Ectodermal cell (in vitro differentiated cells): Measurements from ENCODE around the gene ZNF652. TPM values are rescaled to one million over a fixed set of nuclear protein-coding genes. Genes with fewer than 3 reads are reported as not detected.

ENCODE experiments used
- H3K27ac ChIP-seq: 2 replicates; pipeline ENCODE4 v1.7.0; 2013; ENCODE audit warnings: mild to moderate bottlenecking, low read depth, low read length; ENCODE audit not compliant: insufficient read depth, poor library complexity, severe bottlenecking
- H3K27me3 ChIP-seq: 2 replicates; pipeline ENCODE4 v1.7.0; 2013; ENCODE audit warnings: mild to moderate bottlenecking, low read length; ENCODE audit not compliant: insufficient read depth, control insufficient read depth, poor library complexity, severe bottlenecking
- H3K36me3 ChIP-seq: one replicate; pipeline ENCODE4 v1.7.0; 2013; ENCODE audit warnings: low read length; ENCODE audit not compliant: control insufficient read depth, insufficient read depth
- H3K4me1 ChIP-seq: one replicate; pipeline ENCODE4 v1.7.0; 2013; ENCODE audit warnings: low read length; ENCODE audit not compliant: control insufficient read depth, insufficient read depth
- H3K4me3 ChIP-seq: 2 replicates; pipeline ENCODE4 v1.7.0; 2013; ENCODE audit warnings: low read depth, low read length, control low read depth; ENCODE audit not compliant: insufficient read depth
- H3K9me3 ChIP-seq: 2 replicates; pipeline ENCODE4 v1.7.0; 2013; ENCODE audit warnings: mild to moderate bottlenecking, low read length, moderate library complexity; ENCODE audit not compliant: control insufficient read depth
- WGBS, 2 experiments: methylation state at CpG; one replicate each; pipeline ENCODE4 v1.1.7; 2013; ENCODE audit warnings: missing lambda C conversion rate in 2 of 2; 5-methylcytosine and 5-hydroxymethylcytosine counted together
- polyA plus RNA-seq, 4 experiments: library from polyadenylated mRNA; stranded (reverse); fragments of 50-300 nt; gene quantifications; one replicate each; pipeline ENCODE4 v1.2.3, GENCODE V29; 2013

ZNF652 gene
- 25.5 TPM for polyA plus RNA-seq (2013, experiment 1 of 4)
- polyA plus RNA-seq (2013, experiment 2 of 4), result 28.8 TPM
- polyA plus RNA-seq (2013, experiment 3 of 4), result 17.6 TPM
- polyA plus RNA-seq (2013, experiment 4 of 4), result 20.9 TPM

DNA sequence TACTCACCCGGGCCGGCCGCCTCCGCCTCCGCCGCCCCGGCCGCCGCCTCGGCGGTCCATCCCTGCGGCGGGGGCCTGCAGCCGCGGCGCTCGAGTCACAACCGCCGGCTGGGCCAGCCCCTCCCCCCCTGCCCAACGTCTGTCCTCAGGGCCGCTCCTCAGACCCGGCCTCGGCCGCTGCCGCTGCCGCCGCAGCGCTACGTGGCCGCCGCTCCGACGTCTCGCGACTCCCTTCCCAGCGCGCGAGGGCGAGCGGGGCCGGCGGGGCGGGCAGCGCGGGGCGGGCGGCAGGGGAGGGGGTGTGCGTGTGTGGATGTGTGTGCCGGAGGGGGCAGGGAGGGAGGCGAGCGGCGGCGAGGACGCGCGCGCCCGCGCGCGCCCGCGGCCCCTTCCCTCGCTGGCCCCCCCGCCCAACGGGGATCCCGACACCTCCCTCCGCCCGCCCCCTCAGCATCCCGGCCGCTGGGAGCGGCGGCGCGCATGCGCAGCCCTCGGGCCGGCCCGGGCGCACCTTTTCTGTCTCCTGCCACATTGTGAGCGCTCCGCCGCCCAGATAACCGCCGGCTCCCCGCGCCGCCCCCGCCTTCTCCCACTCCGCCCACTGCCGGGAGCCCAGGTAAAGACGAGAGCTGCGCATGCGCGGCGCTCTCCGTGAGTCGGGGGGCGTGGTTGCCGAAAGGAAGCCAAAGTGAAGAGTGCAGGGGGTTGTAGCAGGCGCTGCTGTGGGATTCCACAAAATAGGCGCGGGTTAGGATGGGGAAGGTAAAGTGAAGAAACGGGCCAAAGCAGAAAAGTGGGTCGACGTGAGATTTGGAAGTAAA lies at the start of gene ZNF652:
Gene ZNF652, minus strand, starts transcription at position 349 of the 821 bp plus-strand sequence. CDS start 44,525 bp downstream, outside the sequence.
- Histone ChIP-seq H3K4me1 (peaks cover 13% of the 10 kb centered on the region), H3K27ac (peak within 1 kb of the TSS; percentile 78), H3K27me3 (no peaks in the 10 kb centered on the region), H3K4me3 (peak within 1 kb of the TSS; percentile 97), H3K36me3 (no peaks in the 10 kb centered on the region), H3K9me3 (no peaks in the 10 kb centered on the region)
- 0 to 1% methylated on average over 106 of the region's 106 CpGs for WGBS, 2 experiments

GRCh38 chr17:49409066-49409465 lies 47.0 kb upstream of the ZNF652 start:
- Histone ChIP-seq H3K27ac (no peak overlapping the region), H3K4me1 (peaks cover 7% of the 10 kb centered on the region), H3K9me3 (no peaks in the 10 kb centered on the region), H3K27me3 (no peaks in the 10 kb centered on the region), H3K36me3 (peaks cover 70% of the 10 kb centered on the region), H3K4me3 (no peak overlapping the region)
- WGBS, 2 experiments, result 95 to 96% methylated on average over 14 of the region's 14 CpGs

GRCh38 chr17:49407981-49408501 lies 46.0 kb upstream of the ZNF652 start:
- no peaks in the 10 kb centered on the region for H3K9me3 ChIP-seq
- H3K36me3 ChIP-seq, result peaks cover 75% of the 10 kb centered on the region
- 39 to 44% methylated on average over 9 of the region's 9 CpGs for WGBS, 2 experiments
- H3K27me3 ChIP-seq, result no peaks in the 10 kb centered on the region
- no peaks in the 10 kb centered on the region for H3K4me1 ChIP-seq
- no peak overlapping the region for H3K4me3 ChIP-seq
- no peak overlapping the region for H3K27ac ChIP-seq

GRCh38 chr17:49407086-49407485 lies 45.0 kb upstream of the ZNF652 start:
- Histone ChIP-seq H3K27me3 (no peaks in the 10 kb centered on the region), H3K4me3 (no peak overlapping the region), H3K36me3 (peaks cover 66% of the 10 kb centered on the region), H3K27ac (no peak overlapping the region), H3K9me3 (no peaks in the 10 kb centered on the region), H3K4me1 (peaks cover 6% of the 10 kb centered on the region)
- WGBS, 2 experiments, result 95 to 96% methylated on average over 9 of the region's 9 CpGs

DNA sequence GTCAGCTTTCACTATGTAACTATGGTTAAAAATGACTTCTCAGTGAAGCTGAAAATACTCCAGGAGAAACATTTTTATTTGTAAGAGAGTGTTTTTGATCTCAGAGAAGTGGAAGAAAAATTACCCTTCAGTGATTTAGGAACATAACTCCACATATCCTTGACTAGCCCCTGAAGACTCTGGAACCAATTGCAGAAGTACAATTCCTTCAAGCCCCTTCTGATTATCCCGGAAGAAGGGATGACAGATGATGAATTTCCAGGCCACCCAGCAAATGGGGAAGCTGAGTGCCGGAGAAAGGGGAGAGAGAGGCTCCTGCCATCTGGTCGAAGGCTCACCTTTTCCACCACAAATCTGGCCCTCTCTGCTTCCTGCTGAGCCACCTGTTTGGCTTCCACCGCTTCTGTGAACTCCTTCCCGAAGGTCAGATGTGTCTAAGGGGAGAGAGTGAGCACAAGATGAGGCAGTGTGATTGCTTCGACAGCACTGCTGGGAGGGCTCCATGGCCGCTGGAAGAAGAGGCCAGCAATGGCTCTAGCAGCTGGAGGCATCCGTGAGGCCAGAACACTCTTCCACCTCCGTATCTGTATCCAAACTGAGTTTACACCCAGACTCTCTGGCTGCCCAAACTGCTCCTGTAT lies 44.5 kb upstream of the ZNF652 start:
- Histone ChIP-seq H3K9me3 (no peaks in the 10 kb centered on the region), H3K36me3 (peaks cover 60% of the 10 kb centered on the region), H3K4me1 (peaks cover 6% of the 10 kb centered on the region), H3K4me3 (no peak overlapping the region), H3K27me3 (no peaks in the 10 kb centered on the region), H3K27ac (no peak overlapping the region)
- 94 to 98% methylated on average over 9 of the region's 9 CpGs for WGBS, 2 experiments

GRCh38 chr17:49404906-49405305 lies 42.9 kb upstream of the ZNF652 start:
- no peak overlapping the region for H3K4me3 ChIP-seq
- WGBS, 2 experiments, result 95 to 96% methylated on average over 14 of the region's 14 CpGs
- H3K27me3 ChIP-seq, result no peaks in the 10 kb centered on the region
- H3K36me3 ChIP-seq, result peaks cover 44% of the 10 kb centered on the region
- H3K9me3 ChIP-seq, result no peaks in the 10 kb centered on the region
- no peak overlapping the region for H3K27ac ChIP-seq
- peaks cover 6% of the 10 kb centered on the region for H3K4me1 ChIP-seq

DNA sequence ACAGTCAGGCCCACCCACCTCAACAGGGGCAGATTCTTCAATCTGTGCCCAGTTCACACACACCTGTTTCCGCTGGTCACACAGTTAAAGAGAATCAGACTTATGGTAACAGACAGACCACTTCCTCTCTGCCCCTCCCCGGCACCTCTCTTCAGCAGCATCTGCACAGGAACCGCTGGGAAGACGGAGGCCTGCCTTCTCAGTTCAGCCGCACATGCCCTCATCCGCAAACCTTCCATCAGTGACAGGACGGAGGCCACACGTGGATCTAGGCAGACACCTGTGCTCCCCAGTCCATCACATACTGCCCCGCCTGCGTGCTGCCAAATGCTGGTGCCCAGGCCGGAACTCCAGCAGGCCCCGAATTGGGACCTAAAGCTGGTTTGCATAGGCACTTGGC lies 42.3 kb upstream of the ZNF652 start:
- H3K27me3 ChIP-seq, result no peaks in the 10 kb centered on the region
- H3K4me3 ChIP-seq, result no peak overlapping the region
- no peak overlapping the region for H3K27ac ChIP-seq
- WGBS, 2 experiments, result 92 to 98% methylated on average over 12 of the region's 12 CpGs
- peaks cover 40% of the 10 kb centered on the region for H3K36me3 ChIP-seq
- H3K4me1 ChIP-seq, result peaks cover 6% of the 10 kb centered on the region
- no peaks in the 10 kb centered on the region for H3K9me3 ChIP-seq

DNA sequence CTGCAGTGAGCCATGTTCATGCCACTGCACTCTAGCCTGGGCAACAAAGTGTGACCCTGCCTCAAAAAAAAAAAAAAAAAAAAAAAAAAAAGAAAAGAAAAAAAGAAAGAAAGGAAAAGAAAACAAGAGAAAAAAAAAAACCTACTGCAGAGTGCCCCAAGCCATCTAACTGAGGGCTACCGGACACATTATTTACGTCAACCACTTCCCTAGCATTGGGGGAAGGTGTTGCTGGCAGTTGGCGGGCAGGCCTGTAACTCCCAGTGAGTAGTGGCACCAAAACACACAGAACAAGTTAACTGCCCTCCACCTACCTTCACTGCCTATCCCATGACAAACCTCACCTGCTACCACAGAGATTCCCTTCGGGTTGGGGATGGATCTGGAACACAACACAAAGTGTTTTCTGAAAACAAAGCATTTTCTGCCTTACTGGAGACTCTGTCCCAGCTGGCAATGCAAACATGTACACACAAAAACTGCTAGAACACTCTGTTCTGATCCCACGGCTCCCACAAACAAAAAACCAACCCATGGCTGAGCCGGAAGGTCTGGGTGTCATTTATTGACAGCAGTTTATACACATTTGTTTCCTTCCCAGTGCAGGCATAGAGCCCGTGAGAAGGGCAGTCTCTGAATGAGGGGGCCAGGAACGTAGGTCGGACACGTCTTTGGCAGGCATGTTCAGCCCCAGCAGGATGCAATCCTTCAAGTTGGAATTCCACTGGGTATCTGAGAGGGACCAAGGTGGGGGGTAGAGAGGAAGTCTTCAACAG lies 41.7 kb upstream of the ZNF652 start:
- no peaks in the 10 kb centered on the region for H3K27me3 ChIP-seq
- H3K36me3 ChIP-seq, result peaks cover 36% of the 10 kb centered on the region
- peaks cover 6% of the 10 kb centered on the region for H3K4me1 ChIP-seq
- 93 to 95% methylated on average over 10 of the region's 10 CpGs for WGBS, 2 experiments
- no peak overlapping the region for H3K4me3 ChIP-seq
- H3K9me3 ChIP-seq, result no peaks in the 10 kb centered on the region
- no peak overlapping the region for H3K27ac ChIP-seq

DNA sequence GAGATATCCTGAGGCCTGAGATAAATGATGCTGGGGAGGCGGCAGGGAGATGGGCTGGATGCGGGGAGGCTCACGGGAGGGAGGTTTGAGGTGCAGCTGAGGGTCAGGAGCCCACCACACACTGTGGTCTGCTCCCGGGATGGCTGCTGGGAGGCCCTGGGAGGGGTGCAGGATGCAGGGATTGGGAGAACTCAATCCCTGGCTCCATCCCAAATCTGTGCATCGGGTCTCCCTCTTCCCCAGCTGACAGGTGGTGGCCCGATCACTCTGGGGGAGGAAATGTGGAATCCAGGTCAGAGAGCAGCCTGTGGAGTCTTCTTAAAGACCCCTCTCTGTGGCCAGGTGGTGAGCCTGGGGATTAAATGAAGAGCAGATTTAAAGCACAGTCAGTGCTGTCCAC lies 40.7 kb upstream of the ZNF652 start:
- peak overlapping the region; percentile 33 for H3K27ac ChIP-seq
- 89 to 90% methylated on average over 6 of the region's 6 CpGs for WGBS, 2 experiments

More for the DNA sequence above, 40.7 kb upstream of the ZNF652 start:
- H3K4me1 ChIP-seq, result peaks cover 6% of the 10 kb centered on the region
- H3K27me3 ChIP-seq, result no peaks in the 10 kb centered on the region
- H3K9me3 ChIP-seq, result no peaks in the 10 kb centered on the region
- peaks cover 36% of the 10 kb centered on the region for H3K36me3 ChIP-seq
- no peak overlapping the region for H3K4me3 ChIP-seq
